Measurements from ENCODE around the gene MEF2D. TPM values are rescaled to one million over a fixed set of nuclear protein-coding genes. Genes with fewer than 3 reads are reported as not detected.

Gene MEF2D
- total and polyA plus RNA-seq, 8 donors, result 7.7 to 136 (median 18.8) TPM

DNA sequence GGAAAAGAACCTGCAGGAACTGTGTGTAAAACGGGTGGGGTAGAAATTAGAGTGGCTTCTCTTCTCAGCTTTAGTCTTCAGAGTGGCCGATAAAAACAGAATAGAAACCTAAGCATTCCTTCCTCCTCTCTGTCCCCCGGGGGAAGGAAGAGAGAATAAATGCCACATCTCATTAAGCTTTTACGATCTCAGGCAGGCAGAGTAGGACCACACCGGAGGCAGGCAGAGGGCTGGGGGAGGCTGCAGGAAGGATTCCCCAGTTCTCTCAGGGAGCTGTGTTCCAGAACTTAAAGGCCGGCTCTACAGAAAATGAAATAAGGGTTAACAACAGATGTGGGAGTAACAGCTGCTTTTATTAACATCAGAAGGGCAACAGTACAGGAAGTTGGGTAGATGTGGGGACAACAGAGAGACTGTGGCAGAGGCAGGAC is 24.5 kb upstream of the MEF2D start:
- Histone ChIP-seq H3K9me3 (no peaks in the 10 kb centered on the region), H3K27me3 (no peaks in the 10 kb centered on the region), H3K27ac (peak overlapping the region in 2 of 5 donors; percentile 31 to 35), H3K4me1 (peaks cover 0 to 5% (median 2%) of the 10 kb centered on the region in 4 donors), H3K4me3 (no peak overlapping the region), H3K36me3 (peaks cover 0 to 18% (median 0%) of the 10 kb centered on the region in 4 donors)
- WGBS, 5 donors, result 51 to 59% (median 56%) methylated on average over 6 of the region's 6 CpGs
- intact Hi-C loops (cut with DNase I; ENCODE audit: low total_unique reads), result no loop called here
- no peak for DNase-seq
- TF ChIP-seq POLR2A (IDR thresholded peaks at IDR 0.05), result no peak
- TF ChIP-seq, protein P1, sequence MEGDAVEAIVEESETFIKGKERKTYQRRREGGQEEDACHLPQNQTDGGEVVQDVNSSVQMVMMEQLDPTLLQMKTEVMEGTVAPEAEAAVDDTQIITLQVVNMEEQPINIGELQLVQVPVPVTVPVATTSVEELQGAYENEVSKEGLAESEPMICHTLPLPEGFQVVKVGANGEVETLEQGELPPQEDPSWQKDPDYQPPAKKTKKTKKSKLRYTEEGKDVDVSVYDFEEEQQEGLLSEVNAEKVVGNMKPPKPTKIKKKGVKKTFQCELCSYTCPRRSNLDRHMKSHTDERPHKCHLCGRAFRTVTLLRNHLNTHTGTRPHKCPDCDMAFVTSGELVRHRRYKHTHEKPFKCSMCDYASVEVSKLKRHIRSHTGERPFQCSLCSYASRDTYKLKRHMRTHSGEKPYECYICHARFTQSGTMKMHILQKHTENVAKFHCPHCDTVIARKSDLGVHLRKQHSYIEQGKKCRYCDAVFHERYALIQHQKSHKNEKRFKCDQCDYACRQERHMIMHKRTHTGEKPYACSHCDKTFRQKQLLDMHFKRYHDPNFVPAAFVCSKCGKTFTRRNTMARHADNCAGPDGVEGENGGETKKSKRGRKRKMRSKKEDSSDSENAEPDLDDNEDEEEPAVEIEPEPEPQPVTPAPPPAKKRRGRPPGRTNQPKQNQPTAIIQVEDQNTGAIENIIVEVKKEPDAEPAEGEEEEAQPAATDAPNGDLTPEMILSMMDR (IDR thresholded peaks at IDR 0.05), result no peak
- no peak for TF ChIP-seq POLR2AphosphoS5 (IDR thresholded peaks at IDR 0.05)
- TF ChIP-seq EP300 (IDR thresholded peaks at IDR 0.05), result no peak

DNA sequence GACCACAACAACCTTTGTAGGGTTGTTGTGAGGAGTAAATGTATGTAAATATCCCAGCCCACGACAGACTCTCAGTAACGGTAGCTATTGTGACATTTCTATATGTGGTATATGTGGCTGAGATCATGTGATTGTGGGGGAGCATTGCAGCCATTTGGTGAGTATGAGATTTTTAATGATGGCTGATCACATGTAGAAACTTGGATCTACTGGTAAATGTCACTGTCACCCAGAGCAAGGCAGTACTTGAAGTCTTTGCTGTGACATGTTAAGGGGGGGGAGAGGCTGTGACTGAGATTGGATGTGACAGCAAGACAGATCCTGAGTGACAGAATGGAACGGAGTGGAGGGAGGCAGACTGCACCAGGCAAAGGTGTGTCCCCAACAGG is 23.9 kb upstream of the MEF2D start:
- peak overlapping the region in 1 of 5 donors; percentile 31 for H3K27ac ChIP-seq
- no peaks in the 10 kb centered on the region for H3K27me3 ChIP-seq
- WGBS, 5 donors, result 71 to 85% (median 78%) methylated on average over 3 of the region's 3 CpGs
- peaks cover 0 to 5% (median 2%) of the 10 kb centered on the region in 4 donors for H3K4me1 ChIP-seq
- peaks cover 0 to 14% (median 0%) of the 10 kb centered on the region in 4 donors for H3K36me3 ChIP-seq
- TF ChIP-seq, protein P1 (IDR thresholded peaks at IDR 0.05), result no peak
- no peak for TF ChIP-seq POLR2A (IDR thresholded peaks at IDR 0.05)
- TF ChIP-seq EP300 (IDR thresholded peaks at IDR 0.05), result no peak
- TF ChIP-seq POLR2AphosphoS5 (IDR thresholded peaks at IDR 0.05), result no peak
- no peak overlapping the region for H3K4me3 ChIP-seq
- intact Hi-C loops (cut with DNase I; ENCODE audit: low total_unique reads), result no loop called here
- peak in 1 of 2 donors; percentile 25 for DNase-seq
- no peaks in the 10 kb centered on the region for H3K9me3 ChIP-seq

DNA sequence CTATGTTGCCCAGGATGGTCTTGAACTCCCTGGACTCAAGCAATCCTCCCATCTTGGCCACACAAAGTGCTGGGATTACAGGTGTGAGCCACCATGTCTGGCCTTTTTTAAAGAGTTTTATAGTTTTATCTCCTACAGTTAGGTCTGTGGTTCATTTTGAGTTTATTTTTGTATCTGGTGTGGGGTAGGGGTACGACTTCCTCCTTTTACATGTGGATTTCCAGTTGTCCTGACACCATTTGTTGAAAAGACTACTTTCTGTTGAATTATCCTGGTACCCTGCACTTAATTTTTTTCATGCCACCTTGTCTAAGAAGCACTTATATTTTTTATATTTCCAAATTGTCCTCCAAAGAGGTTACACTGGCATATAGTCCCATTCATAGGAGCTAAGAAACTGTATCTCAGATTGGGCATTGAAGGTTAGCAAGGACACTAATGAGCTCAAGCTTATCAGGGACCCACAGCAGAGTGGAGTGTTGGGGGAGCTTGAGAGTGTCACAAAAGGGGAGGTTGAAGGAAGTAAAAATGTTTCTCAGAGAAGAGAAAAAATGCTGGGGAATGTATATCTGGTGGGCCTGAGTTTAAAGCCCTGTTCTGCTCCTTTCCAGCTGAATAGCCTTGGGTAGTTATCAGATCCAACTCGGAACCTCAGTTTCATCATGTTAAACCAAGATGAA is 23.4 kb upstream of the MEF2D start:
- 79 to 90% (median 83%) methylated on average over 2 of the region's 2 CpGs for WGBS, 5 donors
- Histone ChIP-seq H3K4me3 (no peak overlapping the region), H3K27ac (no peak overlapping the region), H3K4me1 (peaks cover 0 to 5% (median 2%) of the 10 kb centered on the region in 4 donors), H3K27me3 (no peaks in the 10 kb centered on the region), H3K9me3 (no peaks in the 10 kb centered on the region), H3K36me3 (peaks cover 0 to 9% (median 0%) of the 10 kb centered on the region in 4 donors)
- intact Hi-C loops (cut with DNase I; ENCODE audit: low total_unique reads), result no loop called here
- no peak for DNase-seq
- no peak for TF ChIP-seq EP300 (IDR thresholded peaks at IDR 0.05)
- TF ChIP-seq POLR2A (IDR thresholded peaks at IDR 0.05), result no peak
- TF ChIP-seq POLR2AphosphoS5 (IDR thresholded peaks at IDR 0.05), result no peak
- TF ChIP-seq, protein P1 (IDR thresholded peaks at IDR 0.05), result no peak

DNA sequence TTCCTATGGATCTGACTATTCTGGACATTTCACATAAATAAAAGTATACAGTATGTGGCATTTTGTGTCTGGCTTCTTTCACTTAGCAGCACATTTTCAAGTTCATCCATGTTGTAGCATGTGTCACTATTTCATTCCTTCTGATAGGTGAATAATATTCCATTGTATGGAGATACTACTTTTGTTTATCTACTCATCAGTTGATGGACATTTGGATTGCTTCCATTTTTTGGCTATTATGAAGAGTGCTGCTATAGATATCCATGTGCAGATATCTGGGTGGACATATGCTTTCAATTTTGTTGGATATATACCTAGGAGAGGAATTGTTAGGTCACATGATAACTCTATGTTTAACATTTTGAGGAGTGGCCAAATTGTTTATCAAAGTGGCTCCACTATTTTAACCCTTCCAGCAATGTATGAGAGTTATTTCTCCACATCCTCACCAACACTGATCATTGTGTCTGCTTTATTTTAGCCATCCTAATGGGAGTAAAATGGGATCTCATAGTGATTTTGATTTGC is 21.9 kb upstream of the MEF2D start:
- no peak for DNase-seq
- Histone ChIP-seq H3K9me3 (no peaks in the 10 kb centered on the region), H3K4me1 (peaks cover 0 to 5% (median 2%) of the 10 kb centered on the region in 4 donors), H3K27me3 (no peaks in the 10 kb centered on the region), H3K27ac (no peak overlapping the region), H3K4me3 (no peak overlapping the region), H3K36me3 (no peaks in the 10 kb centered on the region)
- TF ChIP-seq POLR2AphosphoS5 (IDR thresholded peaks at IDR 0.05), result no peak
- no peak for TF ChIP-seq POLR2A (IDR thresholded peaks at IDR 0.05)
- TF ChIP-seq EP300 (IDR thresholded peaks at IDR 0.05), result no peak
- TF ChIP-seq, protein P1 (IDR thresholded peaks at IDR 0.05), result no peak
- intact Hi-C loops (cut with DNase I; ENCODE audit: low total_unique reads), result no loop called here

Data from stomach (tissue), 9 donors.